Daoy (cell line): ENCODE data around the gene KIF23. TPM values are rescaled to one million over a fixed set of nuclear protein-coding genes. Genes with fewer than 3 reads are reported as not detected.
"Not testable (repeated sequence)": the region's sequence is repeated elsewhere in the genome, so short reads cannot be mapped to it uniquely, and the experiment has no call there.

ENCODE experiments used
- DNase-seq: peaks from one replicate; pipeline ENCODE4 v3.0.0-alpha.2; 2015; ENCODE audit warnings: low read depth
- total RNA-seq: library from RNA; depleted of rRNA; stranded (reverse); fragments of >200 nt; shearing (Covaris generic); gene quantifications from 2 replicates; pipeline ENCODE4 v1.2.3, GENCODE V29; 2014

Gene KIF23
- total RNA-seq, 1 experiment from 2014 or later = 107 TPM

GRCh38 chr15:69434679-69435078, 20.5 kb downstream of the KIF23 start:
- DNase-seq = no peak

DNA sequence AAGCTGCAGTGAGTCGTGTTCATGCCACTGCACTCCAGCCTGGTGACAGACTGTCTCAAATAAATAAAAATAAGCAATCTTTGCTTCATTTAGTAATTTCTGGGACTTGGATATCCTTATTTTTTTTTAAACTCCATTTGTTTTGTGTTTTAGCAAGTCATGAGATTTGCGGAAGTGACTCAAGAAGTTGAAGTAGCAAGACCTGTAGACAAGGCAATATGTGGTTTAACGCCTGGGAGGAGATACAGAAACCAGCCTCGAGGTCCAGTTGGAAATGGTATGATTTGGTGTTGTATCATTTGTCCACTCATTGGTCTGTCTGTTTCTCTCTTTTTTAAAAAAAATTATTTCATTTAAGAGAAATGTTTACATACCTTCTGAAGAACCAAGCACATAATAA, 21.8 kb downstream of the KIF23 start:
- DNase-seq = no peak

DNA sequence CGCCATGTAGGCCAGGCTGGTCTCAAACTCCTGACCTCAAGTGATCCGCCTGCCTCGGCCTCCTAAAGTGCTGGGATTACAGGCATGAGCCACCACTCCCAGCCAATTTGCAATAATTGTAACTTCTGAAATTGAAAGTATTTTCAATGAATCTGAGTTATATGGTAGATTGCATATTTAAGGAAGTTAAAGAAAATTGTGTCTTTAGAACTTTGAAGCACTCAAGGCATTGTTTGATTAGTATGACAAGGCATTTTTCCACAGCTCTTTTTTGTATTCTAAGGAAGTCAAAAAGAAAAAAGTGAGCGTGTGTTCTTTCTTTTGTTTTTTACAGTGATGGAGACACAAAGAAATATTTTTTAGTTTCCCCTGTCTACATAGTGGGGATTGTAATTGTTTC, 22.8 kb downstream of the KIF23 start:
- DNase-seq = no peak

GRCh38 chr15:69439623-69440022, 25.5 kb downstream of the KIF23 start:
- DNase-seq = no peak

DNA sequence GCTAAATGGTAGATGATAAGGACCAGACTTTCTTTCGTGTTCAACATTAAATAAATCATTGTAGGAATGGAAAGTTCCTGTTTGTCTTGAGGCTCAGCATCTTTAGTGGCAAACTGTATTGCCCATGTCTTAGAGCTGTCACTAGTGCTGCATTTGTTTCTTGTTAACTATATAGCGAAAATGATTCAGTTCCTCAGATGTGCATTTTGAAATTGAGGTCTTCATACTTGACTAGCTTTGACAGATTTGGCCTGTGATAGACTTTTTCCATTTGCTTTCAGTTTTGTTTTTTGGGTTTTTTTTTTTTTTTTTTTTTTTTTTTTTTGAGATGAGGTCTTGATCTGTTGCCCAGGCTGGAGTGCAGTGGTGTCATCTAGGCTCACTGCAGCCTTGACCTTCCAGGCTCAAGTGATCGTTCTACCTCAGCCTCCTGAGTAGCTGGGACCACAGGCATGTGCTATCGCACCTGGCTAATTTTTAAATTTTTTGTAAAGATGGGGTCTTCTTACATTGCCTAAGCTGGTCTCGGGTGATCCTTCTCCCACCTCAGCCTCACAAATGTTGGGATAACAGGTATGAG, 29.0 kb downstream of the KIF23 start:
- DNase-seq = no peak

DNA sequence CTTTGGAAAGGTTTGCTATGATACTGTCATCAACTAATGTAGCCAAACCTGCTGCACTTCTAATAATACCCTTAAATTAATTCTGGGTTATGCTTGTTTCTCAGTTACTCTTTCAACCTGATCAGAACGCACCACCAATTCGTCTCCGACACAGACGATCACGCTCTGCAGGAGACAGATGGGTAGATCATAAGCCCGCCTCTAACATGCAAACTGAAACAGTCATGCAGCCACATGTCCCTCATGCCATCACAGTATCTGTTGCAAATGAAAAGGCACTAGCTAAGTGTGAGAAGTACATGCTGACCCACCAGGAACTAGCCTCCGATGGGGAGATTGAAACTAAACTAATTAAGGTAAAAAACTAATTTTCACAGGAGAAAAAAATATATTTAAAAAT, 30.5 kb downstream of the KIF23 start:
- no peak for DNase-seq

GRCh38 chr15:69446953-69447352, 32.8 kb downstream of the KIF23 start:
- no peak for DNase-seq

- not testable (repeated sequence) for DNase-seq
Measured at GRCh38 chr15:69450221-69450620, 36.1 kb downstream of the KIF23 start.

GRCh38 chr15:69450968-69451695, 37.0 kb downstream of the KIF23 start:
- DNase-seq = no peak

- DNase-seq = no peak
Measured at GRCh38 chr15:69451951-69452691, 38.0 kb downstream of the KIF23 start.

DNA sequence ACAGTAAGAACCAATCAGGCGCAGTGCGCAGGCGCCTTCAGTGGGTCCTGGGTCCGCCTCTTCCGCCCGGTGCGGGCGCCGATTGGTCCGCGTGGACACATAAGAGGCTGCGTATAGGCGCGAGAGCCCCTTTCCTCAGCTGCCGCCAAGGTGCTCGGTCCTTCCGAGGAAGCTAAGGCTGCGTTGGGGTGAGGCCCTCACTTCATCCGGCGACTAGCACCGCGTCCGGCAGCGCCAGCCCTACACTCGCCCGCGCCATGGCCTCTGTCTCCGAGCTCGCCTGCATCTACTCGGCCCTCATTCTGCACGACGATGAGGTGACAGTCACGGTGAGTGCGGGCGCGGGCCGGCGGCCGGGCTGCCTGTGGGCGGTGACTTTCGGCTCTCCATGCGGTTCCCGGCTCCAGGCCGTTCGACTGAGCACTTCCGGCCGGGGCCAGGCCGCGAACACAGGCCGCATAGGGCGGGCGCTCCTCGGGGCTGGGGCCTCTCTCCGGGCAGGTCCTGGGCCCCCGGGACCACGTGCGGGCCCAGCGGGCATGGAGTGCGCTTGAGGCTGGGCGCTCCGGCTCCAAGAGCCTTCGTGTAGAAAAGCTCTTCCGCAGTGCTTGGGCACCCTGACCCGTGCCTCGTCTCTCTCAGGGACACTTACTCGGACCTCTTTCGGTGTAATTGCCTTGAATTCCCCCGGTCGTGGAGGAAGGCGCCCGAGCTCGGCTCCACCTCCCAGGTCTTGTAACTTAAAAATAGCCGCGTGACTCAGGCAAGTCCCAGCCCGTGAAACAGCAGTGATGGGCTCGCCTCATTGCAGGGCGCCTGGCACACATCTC, 38.8 kb downstream of the KIF23 start, which contains the start of gene RPLP1:
TSS of gene RPLP1 (plus strand) at position 127 of the 830 bp plus-strand sequence. CDS start at position 258, 131 bp downstream.
- DNase-seq = peak; percentile 93

DNA sequence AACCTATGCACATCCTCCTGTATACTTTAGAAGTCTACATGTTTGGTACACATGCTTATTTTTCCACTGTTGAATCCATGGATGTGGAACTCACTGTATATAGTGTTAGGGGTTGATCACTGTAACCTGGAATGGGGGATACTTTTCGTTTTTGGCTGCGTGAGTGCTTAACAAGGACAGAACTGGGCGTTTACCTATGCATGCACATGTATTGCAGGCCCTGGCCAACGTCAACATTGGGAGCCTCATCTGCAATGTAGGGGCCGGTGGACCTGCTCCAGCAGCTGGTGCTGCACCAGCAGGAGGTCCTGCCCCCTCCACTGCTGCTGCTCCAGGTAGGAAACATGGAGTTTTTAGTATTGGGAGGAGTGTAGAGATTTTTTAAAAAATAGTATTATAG, 40.8 kb downstream of the KIF23 start:
- DNase-seq = no peak

- no peak for DNase-seq
Measured at GRCh38 chr15:69456208-69457166, 42.3 kb downstream of the KIF23 start.

GRCh38 chr15:69457304-69458280, 43.4 kb downstream of the KIF23 start:
- DNase-seq = no peak

DNA sequence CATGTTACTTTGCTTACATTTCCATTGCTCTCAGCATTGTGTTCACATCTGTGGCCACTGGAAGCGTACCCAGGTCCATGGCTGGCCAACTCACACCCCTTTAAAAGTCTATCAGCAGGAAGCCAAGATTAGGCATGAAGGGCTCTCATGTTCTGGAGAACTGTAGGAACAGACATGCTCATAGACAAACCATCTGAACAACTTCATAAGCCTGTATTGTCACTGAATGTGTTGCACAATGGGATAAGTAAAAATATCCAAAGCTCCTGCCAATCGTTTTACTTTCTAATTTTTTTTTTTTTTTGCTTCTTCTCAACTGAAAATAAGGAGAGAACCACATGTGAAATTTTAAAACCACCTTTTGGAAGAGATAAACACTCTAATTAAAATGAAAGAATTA, 44.9 kb downstream of the KIF23 start:
- no peak for DNase-seq

DNA sequence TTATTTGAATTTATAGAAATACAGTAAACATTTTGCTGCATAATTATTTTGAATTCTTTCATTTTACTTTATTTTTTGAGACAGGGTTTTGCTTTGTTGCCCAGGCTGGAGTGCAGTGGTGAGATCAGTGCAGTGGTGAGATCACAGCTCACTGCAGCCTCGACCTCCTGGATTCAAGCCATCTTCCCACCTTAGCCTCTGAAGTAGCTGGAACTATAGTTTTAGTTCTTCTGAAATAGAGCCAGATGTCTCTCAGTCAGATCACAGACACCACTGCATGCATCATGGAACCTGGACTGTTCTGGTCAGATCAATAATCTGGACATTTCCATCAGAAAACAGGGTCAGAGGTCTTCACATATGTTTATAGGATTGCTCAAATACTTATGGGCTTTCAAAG, 46.3 kb downstream of the KIF23 start:
- DNase-seq = no peak

DNA sequence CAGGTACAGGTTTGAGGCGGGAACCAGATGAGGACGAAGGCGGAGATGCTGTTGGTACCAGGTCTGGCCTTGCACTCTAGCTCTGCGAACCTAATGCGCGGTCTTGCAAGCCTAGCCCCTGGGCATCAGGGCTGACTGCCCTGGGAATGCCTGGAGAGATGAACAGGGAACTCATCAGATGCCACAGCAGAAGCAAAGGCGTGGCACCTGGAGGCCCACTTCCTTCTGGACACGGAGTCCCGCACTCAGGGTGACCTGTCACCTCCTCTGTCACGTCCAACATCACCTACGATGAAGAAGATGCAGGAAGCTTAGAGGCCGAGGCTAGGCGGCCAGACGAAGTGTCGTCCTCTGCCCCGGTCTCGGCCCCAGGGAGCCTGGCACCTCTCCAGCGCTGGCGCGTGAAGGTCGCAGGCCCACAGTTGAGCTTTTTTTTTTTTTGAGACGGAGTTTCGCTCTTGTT, 47.9 kb downstream of the KIF23 start:
- no peak for DNase-seq

GRCh38 chr15:69462493-69463181, 48.5 kb downstream of the KIF23 start:
- peak; percentile 97 for DNase-seq
